Hematopoietic multipotent progenitor cell treated with erythropoietin and hydrocortisone succinate and interleukin-3 and kit ligand, for 8 days (in vitro differentiated cells): ENCODE results near the gene EHBP1L1.
"Not testable (repeated sequence)": the region's sequence is repeated elsewhere in the genome, so short reads cannot be mapped to it uniquely, and the experiment has no call there.

ENCODE experiments used
- DNase-seq: peaks from one replicate; pipeline ENCODE4 v3.0.0-alpha.2; 2015

The EHBP1L1 gene

GRCh38 chr11:65562788-65563187 is 13.1 kb upstream of the EHBP1L1 start:
- DNase-seq, result no peak

DNA sequence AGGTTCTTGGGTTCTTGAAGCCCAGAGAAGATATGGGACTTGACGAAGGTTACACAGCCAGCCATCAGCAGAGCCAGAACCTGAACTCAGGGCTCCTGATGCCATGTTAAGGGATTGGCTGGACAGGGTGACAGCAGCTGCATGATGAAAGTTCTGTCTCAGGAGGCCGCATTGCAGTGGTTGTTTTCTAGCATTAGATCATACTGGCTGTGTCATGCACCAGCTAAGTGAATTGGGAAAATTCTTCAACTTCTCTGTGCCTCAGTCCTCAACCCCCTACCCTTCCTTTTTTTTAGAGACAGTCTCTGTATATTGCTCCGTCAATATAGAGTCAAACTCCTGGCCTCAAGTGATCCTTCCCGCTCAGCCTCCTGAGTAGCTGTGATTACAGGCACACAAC is 12.3 kb upstream of the EHBP1L1 start:
- no peak for DNase-seq

- not testable (repeated sequence) for DNase-seq
Measured at GRCh38 chr11:65564879-65565559, 10.8 kb upstream of the EHBP1L1 start.

DNA sequence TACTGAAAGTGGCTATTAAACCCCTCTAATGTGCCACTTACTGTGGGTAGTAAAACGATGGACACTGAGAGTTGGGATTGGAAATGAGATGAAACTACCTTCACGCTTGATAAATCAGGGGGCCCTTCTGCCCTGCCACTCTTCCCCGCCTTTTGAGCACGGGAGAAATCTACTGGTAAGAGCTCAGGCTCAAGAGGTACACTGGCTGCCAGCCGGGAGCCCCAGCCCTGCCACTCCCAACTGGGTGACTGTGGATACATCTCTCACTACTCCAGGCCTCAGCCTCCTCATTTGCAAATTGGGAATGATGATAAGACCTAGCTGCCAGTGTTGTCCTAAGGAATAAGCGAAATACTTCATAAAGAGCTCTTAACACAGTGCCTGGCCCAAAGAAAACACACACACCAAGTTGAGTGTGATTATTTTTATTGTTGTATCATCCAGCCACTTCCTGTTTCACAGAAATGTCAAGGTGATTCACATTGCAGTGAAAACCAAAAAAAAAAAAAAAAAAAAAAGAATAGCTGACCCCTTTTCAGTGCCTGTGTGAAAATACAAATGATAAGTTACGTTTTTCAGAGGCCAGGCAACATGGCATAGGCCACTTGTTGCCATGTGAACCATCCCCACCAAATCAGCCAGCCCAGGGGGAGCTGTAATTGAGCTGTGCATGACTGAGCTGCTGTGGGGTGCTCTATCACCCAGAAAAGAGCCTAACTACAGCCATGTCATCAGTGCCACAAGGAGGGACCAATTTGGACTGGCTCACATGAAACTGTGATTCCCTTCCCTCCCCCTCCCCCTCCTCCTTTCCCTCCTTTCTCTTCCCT is 10.0 kb upstream of the EHBP1L1 start:
- no peak for DNase-seq

- DNase-seq, result no peak
Measured at GRCh38 chr11:65569164-65569972, 6.5 kb upstream of the EHBP1L1 start.

GRCh38 chr11:65569973-65570918 is 5.6 kb upstream of the EHBP1L1 start, which contains the start of gene ZNRD2:
ZNRD2 (plus strand) TSS chr11:65570477; CDS start chr11:65570492, 15 bp downstream.
- peak; percentile 97 for DNase-seq

GRCh38 chr11:65571420-65571819 is 4.4 kb upstream of the EHBP1L1 start:
- DNase-seq, result no peak

GRCh38 chr11:65571940-65572339 is 3.9 kb upstream of the EHBP1L1 start:
- peak; percentile 70 for DNase-seq

GRCh38 chr11:65572356-65573051 is 3.3 kb upstream of the EHBP1L1 start, which contains the start of gene FAM89B:
FAM89B (plus strand) TSS chr11:65572538; CDS start chr11:65572670, 132 bp downstream.
- peak; percentile 93 for DNase-seq

DNA sequence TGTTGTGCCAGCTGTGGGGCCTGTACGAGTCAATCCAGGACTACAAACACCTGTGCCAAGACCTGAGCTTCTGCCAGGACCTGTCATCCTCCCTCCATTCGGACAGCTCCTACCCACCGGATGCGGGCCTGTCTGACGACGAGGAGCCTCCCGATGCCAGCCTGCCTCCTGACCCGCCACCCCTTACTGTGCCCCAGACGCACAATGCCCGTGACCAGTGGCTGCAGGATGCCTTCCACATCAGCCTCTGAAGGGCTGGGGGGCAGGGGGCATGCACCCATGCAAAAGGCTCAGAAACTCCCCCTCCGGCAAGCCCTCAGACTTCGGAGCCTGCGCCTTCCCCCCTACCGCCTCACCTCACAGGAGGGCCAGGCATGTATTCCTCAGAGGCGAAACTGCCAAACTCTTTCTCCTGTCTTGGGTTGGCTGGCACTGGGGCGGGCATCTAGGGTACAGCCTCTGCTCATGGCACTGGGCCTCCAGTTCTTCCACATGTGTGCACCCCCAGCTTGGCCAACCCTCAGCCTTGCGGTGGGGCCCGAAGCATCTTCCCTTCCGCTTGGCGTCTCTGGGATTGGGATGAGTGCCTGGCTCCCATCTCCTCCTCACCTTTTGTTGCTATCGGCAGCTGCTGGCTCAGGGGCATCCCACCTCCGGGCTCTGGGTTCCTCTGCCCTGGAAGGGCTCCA is 2.3 kb upstream of the EHBP1L1 start:
- DNase-seq, result no peak

DNA sequence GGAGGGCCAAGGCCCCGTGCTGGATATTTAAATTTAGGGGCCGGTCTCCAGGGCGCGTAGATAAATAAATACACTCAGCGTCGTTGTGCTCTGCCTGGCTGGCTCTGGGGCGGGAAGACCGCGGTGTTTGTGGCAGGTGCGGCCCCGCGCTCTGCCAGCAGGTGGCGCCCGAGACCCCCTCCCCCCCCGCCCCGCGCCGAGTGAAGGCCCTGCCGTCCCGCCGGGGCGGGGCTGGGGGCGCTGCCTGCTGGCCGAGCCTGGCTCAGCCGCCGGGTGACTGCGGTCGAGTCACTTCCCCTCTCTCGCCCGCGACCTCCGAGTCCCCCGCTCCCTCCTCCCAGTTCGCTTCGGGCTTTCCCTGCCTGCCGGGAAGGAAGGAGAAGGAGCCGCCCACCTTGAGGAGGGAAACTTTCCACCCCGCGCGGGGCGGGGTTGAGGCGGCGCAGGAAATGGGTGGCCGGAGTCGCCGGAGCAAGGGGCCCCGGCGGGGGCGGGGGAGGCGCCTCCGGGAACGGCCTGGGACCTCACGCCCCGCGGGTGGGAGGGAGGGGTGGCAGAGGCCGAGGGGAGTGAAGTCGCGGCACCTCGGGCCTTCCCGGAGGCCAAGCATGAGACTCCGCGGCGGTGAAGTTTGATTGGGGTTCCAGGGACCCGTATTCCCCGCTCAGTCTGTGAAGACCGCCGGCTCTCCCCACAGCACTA is 1.6 kb upstream of the EHBP1L1 start:
- peak; percentile 89 for DNase-seq

- DNase-seq, result peak; percentile 89
Measured at GRCh38 chr11:65574811-65575567, 864 bp upstream of the EHBP1L1 start.

- DNase-seq, result no peak
Measured at GRCh38 chr11:65576232-65576866, 496 bp downstream of the EHBP1L1 start.

DNA sequence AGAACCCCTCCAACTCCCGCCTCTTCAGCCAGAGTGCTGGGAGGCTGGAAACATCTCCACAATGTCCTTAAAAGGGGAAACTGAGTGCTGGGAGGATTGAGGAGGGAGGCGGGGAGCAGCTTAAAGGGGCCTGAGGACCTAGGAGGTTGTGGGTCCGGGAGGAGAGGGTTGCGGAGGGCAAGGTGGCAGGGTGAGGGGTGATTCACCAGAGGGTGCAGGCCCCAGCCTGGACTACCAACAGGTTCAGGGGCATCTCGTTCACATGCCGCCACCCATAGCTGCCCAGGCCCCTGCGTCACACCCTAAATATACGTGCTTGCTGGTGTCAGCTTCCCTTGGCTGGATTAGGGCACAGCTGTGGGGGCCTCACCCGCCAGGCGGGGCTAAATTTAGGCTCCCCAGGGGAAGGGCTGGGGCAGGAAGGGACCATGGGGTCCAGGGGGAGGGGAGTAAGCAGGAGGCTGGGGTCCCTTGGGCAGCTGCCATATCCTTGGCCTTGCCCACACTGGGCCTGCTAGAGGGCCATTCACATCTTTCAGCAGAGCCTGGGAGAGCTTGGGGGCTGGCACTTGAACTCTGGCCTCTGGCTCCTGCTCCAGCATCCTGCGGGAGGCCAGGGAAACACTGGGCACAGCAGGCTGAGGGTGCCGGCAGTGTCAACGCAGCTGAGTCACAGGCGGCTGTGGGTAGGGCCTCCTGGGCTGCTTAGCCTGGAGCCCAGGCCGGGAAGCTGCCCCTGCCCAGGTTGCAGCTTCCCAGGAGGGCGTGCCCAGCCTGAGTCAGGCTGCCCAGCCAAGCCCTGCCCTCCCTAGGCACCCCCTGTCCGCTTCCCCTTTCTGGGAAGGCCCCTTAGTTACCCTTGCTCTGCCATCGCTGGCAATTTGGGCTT is 1.3 kb downstream of the EHBP1L1 start:
- peak; percentile 66 for DNase-seq

DNA sequence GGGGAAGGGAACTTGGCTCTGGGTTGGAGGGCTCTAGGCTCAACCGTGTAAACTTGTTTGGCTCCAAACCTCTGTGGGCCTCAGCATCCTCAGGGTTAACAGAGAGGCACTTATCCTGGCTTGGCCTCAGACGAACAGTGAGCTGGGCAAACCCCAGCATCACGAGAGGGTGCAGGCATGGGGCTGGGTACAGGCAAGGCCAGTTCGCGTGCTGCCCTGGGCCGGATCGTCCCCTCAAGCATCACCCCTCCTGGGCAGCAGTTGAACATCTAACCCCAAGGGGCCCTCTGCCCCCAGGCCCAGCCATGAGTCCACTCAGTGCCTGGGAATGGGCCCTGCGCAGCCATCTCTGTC is 1.9 kb downstream of the EHBP1L1 start:
- no peak for DNase-seq

DNA sequence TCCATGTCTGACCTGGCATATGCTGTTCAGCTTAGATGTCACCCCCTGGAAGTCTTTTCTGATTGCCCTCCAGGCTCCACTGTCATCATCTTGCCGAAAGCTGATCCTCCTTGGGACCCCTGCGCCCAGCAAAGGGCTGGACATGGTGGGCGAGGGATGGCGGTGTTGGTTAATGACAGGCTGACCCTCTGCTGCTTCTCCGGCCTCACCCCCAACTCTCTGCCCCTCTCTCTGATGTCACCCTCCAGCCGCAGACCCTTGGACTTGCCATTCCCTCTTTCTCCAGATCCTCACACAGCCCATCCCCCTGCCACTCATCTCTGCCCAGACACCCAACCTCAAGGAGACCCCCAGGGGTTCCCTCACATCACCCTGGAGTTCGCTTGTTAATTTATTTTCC is 2.3 kb downstream of the EHBP1L1 start:
- DNase-seq, result no peak

GRCh38 chr11:65578667-65579066 is 2.8 kb downstream of the EHBP1L1 start:
- peak; percentile 88 for DNase-seq

DNA sequence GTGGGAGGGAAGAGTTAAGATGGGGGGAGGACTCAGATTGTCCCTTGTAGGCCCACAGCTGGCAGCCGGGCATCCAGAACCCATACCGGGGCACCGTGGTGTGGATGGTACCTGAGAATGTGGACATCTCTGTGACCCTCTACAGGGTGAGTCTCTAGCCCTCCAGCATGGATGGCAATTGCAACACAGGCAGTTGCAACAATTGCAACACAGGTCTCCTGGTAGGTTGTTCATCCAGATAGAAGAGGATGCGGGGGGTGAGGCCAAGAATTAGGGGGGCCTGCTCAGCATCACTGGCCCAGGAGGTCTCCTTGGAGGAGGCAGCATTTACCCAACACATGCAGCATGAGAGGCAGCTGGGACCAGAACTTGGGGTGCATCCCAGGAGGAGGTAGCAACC is 3.4 kb downstream of the EHBP1L1 start:
- no peak for DNase-seq
